CMK (cell line): ENCODE measurements around the gene PLOD2.
"Not testable (repeated sequence)": the region's sequence is repeated elsewhere in the genome, so short reads cannot be mapped to it uniquely, and the experiment has no call there.

Experiments
- DNase-seq: peaks from one replicate; pipeline ENCODE4 v3.0.0-alpha.2; 2010; ENCODE audit warnings: low read depth

PLOD2 gene

DNA sequence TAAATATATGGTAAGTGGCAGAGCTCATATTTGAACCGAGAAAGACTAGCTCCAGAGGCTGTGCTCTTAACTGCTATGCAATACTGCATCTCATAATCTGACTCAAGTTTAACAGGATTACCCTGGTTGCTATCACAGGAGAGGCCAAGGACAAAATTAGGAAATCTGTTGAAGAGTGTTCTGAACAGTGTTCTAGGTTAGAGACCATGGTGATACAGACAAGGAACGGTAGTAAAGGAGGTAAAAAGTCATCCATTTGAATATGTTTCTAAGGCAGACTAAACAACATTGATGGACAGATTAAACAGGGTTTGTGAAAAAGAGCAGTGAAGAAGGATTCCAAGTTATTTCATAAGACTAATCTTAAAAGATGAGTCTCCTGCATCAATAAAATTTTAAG is 22.1 kb downstream of the PLOD2 start:
- no peak for DNase-seq

DNA sequence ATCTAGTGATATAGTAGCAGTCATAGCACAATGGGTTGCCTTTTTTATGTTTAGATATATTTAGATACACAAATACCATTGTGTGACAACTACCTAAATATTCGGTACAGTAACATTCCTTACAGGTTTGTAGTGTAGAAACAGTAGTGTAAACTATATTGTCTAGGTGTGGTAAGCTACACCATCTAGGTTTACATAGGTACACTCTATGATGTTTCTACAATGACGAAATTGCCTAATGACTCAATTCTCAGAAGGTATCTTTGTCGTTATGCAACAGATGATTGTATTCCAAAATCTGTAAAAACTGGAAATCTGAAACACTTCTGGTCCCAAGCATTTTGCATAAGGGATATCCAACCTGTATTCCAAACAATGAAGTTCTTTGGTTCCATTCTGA is 24.3 kb downstream of the PLOD2 start:
- no peak for DNase-seq

DNA sequence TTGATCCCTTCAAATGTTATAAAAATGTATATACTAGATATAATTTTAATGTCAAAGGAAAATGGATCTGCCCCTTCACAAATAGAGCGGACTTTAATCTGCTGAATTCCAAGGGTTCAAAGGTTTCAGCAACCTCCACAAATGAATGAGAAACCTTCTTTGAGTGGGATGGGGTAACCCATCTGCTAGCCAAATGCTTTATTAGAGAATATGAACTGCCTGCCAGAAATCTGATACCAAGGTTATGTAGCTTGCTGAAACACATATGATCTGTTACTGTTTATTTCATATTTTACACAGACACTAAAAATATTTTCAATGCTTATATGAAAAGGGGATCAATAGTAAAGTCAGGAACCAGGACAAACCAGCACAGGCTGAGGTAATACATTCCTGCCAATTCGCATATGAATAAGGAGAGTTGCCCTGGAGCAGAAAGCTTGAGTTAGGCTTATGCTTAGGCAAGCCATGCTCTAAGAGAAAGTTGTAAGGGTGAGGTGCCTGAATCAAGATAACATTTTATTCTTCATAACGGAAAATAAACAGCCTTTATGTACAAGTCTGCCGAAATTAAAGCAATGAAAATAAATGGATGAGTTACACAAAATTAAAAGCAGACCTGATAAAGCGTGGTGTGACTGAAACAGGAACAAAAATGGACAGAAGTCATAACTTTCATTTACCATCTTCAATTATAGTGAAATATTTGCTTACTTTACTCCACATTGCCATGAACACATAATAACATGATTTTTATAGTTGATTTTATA is 26.5 kb downstream of the PLOD2 start:
- DNase-seq, result no peak

DNA sequence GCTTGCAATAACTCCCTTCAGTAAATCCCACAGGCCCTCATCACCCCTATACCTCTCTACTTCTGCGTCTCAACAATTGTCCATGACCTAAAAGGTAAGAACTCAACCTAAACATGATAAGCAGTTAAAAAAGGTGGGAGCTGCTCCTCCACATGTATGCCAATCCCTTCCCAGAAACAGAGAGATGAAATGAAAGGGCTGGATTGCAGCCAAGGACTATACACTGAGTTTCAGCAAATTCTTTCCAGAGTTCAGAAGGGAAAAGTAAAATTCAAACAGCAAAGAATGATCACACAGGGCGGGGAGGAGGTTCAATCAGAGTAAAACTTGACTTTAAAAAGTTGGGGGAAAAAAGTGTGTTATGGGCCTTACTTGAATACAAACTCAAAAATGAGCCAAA is 27.5 kb downstream of the PLOD2 start:
- DNase-seq, result no peak

DNA sequence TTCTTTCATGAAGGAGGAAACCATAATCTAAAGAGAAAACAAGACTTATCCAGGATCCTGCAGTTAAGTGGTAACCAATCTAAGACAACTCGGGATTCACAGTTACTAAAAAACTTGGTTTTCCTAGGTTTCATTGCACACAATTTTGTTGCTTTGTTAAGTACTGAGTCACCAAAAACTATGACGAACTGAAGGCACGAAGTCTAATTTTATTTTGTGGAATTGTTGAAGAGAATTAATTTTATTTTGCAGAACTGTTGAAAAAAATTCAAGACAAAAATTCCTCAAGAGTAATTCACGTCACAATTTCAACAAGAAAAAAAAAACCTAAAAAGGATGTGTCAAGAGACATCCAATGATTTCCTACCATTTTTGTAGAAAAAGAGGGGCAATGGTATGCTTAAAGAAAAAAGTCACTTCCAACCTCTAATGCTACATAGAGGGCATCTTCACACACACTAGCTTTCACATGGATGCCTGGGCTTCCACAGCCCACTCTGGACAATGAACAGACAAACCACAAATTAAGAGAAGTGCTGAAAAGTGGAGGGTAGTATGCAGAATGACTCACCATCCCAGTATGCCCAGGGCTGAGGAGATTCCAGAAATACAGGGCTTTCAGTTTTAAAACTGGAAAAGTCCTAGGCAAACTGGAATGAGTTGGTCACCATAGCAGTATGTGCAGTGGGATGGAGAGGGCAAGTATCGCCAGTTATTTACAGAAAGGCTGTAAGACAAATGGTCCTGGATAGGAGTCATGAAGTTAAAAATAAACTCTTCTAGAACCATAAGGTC is 29.2 kb downstream of the PLOD2 start:
- no peak for DNase-seq

DNA sequence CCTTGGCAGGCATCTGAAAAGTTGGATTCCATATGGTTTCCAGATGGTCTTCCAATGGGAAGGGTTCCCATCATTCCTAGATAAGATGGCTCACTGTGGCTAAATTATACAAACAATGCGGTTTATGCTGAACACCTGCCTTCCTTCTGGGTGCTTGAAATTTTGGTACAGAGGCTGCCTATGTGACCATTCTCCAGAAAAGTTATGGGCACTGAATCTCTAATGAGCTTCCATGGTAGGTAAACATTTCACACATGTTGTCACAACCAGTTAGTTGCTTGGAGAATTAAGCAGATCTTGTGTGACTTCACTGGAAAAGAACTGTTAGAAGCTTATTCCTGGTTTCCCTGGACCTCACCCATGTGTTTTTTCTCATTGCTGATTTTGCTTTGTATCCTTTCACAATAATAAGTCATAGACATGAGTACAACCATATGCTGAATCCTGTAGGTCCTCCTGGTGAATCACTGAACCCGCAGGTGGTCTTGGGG is 30.1 kb downstream of the PLOD2 start:
- no peak for DNase-seq

DNA sequence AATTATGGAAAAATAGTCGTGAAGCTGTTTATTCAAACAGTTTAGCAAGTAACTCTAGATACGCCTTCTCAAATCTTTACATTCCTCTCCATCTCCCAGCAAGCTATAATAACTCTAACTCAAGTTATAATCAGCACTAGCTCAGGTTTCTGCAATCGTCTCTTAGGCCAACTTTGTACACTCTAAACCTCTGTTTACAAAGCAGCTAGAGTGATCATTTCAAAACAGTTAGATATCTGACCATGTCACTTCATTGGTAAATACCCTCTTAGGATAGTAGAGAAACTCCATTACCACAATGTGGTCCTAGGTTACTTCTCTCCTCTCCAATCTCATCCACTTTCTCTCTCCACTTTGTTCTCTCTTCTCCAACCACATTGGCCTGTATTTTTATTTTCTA is 31.2 kb downstream of the PLOD2 start:
- DNase-seq, result no peak

DNA sequence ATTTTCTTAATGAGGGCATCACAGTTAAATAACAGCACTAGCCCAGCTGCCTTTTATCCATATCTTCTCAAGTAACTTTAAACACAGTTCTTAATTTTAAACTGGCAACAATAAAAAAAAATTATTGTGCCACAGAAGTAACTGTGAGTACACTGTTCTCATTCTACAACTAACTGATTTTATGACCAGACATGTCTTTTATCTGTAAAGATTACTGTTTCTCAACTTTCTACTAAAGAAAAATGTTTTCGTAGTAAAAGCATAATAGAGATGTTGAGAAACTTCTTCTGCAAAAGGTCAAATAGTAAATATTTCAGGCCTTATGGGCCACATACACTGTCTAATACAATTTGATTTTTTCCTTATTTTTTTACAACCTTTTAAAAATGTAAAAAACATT is 32.0 kb downstream of the PLOD2 start:
- no peak for DNase-seq

DNA sequence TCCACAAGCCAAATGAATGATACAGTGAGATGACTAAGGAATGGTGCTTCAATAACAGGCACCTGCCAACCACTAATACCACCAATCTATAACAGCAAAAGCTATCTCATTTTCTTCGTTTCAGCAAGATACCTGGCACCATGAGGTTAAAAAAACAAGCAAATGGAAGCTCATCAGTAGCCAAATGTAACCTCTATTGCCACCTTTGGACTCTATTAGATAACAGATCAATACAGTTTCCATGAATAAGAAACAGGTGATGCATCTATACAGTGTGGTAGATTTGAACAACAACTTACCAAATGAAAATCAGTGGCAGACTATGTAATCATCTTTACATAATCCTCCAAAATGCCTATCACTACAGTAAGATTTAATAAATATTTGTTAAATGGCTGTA is 32.8 kb downstream of the PLOD2 start:
- no peak for DNase-seq

DNA sequence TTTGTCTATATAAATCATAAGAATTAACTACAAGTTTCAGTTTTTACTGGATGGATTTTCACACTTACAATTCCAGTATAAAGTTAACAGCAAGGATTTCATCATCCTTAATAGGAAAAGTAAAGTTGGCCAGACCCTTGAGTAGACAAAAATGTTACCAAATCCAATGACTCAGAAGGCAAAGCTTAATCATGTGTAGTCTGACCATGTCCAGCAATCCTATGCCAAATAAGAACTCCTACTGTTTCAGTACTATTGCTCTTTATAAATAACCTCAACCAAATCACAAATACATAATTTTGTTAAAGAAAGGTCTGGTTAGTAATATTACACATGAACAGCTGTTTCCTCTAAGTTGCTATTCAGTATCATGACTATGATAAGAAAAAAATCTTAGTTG is 35.0 kb downstream of the PLOD2 start:
- no peak for DNase-seq

DNA sequence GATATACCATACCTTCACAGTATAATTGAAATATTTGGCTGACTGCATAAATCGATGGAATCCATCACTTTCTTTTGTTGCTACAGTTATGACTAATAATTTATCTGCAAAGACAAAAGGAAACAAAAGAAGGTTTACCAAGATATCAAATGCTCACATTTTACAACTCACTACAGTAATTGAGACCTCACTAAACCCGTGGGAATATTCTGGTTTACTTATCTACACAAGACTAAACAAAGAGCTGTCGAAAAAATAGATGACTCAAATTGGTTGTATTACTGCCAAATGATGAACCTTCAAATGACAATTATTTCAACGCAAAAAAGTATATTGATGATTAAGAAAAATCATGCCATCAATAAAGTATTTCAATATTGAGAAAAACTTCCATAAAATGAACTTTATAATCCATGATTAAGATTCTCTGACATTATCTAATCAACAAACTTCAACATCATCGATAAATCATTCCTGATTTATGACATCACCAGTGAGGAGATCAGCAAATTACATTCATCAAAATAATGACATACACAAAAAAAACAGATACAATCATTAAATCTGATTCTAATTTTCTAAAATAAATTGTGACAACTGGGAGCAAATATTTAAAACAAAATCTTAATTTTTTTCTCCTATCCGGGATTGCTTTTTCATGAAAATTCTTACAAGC is 36.7 kb downstream of the PLOD2 start:
- DNase-seq, result no peak

DNA sequence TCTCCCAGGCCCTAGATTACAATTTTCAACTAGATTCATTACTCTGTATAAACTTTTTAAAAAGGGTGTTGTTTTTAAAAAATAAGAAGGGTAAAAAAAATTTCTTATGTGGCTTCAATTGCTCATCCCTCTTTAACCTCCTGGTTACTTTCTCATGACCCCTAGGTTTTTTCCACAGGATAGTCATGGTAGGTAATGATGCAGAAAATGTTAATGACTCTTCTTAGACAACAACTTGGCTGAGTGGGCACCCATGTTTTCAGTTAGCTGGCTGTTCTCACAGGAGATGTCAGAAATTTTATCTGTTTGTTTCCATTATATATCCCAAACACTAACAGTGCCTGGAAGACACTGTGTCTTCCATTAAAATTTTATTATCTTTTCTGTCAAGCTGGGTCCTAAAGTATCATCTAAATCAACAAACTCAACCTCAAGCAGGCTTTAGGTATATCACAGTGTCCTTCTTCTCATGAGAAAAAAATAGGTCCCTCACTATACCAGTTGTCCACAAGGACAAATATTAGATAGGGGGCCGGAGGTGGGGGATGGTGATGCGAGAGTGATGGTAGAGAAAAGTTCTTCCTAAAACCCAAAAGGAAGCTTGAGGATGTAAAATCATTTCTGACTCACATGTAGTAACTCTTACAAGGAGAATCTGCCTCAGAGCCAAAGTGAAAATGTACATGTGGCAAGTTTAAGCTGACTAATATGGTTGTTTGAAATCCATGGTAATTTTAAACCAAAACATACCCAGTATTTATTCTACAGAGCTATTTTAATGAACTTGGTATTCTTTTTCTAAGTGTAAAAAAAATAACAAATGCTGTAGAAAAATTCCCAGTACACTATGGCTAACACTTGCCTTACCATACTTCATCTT is 43.3 kb downstream of the PLOD2 start:
- no peak for DNase-seq

DNA sequence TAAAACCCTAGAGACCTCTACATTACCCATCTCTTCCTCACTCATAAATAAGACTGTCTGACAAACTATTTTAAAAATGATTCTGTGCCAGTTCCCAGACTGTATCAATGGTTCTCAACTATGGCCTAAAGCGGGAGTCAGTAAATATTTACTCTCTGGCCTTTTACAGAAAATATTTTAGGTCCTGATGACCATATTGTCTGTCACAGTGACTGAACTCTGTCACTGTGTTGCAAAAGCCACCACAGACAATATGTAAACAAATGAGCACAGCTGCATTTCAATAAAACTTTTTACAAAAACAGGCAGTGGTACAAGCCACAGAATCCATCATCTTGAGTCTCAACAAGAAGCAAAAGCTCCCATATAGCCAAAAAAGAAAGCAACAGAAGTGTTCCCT is 45.4 kb downstream of the PLOD2 start:
- DNase-seq, result no peak

DNA sequence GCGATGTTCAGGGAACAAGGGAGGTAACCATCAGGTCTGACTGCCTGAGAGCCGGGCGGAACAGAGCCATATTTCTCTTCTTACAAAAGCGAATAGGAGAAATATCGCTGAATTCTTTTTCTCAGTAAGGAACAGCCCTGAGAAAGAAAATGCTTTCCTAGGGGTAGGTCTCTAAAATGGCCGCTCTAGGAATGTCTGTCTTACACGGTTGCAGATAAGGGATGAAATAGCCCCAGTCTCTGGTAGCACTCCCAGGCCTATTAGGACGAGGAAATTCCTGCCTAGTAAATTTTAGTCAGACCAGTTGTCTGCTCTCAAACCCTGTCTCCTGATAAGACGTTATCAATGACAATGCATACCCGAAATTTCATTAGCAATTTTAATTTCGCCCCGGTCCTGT is 47.2 kb downstream of the PLOD2 start:
- DNase-seq, result not testable (repeated sequence)

DNA sequence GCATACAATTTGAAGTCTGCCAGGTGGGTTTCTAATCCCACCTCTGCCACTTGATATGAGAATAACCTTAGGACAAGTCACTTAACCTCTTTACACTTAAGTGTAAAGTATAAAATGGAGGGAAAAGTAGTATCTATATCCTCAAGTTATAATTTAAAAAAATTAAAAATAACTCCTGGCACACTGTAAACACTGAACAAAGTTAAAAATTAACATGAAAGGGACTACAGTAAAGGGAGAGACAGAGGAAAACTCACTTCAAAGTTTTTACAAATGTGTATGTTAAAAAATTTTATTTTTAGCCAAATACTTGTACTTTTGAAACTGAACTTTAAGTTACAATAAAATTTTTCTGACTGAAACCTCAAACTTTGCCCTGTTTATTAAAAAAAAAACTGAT is 49.6 kb downstream of the PLOD2 start:
- no peak for DNase-seq

DNA sequence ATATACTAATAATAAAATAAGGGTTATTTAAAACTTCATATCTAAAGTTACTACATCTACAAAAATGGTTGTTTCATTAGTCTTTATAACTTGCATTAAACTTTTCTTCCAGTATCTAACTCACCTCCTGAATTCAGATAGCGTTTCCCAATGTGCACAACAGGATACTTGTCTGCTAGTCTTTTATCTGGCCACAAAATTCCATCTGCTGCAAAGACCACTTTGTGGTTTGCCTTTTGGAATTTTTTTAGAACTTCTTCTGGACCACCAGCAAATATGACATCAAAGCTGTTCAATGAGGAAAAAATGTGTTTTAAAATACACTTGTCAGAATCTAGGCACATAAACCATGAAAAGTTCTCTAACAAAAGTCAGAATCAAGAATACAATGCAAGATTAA is 50.8 kb downstream of the PLOD2 start:
- DNase-seq, result no peak

DNA sequence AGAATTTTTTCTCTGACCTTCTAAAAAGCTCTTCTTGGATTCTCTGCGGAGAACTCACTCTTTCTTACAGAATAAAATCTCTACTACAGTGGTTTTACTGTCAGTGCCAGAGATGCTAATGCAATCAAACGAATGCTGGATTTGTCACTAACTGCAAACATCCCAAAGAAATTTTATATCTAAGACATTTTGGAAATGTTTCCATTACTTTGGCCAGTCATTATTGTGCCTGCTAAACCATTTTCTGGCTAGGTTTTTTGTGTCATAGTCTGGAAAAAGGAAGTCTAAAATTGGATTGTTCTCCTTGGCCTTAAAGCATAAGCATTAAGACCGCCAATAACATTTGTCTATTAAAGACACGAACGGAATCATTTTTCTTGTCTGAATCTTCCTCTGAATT is 54.0 kb downstream of the PLOD2 start:
- DNase-seq, result no peak

DNA sequence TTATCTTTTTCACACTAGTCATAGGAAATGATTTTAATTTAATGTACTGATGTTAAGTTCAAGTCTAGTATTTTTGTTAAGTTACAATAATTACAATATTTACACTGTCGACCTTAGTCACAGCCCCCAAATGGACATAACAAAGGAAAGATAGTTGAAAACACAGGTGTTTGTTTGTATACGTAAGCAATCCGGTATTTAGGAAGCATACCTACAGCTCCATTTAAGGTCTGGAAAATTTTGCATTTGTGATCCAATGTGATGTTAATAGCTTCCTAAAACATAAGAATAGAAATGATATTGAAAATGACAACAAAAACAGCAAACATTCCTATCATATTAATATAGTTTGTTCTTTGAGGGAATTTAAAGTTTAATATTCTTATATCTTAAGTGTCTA is 56.9 kb downstream of the PLOD2 start:
- DNase-seq, result no peak

DNA sequence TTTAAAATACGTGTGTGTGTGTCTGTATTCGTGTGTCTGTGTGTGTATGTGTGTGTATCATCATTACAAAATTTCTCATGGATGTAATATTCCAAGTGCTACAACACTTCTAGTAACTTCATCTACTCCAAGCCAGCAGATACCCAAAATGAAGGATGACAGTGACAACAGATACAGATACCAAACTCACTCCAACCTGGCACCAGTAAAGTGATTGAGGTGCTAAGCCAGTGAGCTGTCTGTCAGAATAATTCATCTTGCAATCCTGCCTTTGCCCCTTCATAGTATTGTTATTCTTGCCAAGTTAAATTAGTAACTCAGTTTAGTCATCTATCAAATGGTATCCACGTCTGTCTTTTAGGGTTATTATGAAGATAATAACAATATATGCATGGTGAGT is 58.1 kb downstream of the PLOD2 start:
- no peak for DNase-seq

DNA sequence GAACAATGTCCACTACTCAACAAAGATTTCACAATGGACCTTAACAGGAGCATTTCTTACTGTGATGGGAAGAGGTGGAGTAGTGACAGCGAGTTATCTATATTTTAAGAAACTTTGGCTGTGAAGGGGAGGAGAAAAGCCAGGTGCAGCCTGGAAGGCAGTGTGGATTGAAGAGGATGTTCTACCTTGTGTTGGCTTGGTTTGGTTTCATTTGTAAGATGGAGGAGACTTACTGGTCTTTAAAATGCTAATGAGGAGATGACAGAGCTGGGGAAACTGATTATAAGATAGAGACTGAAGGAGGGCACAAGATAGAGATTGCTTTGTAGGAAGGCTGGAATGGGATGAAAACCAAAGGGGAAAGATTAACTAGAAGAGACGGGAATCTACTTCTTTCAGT is 59.4 kb downstream of the PLOD2 start:
- DNase-seq, result no peak

DNA sequence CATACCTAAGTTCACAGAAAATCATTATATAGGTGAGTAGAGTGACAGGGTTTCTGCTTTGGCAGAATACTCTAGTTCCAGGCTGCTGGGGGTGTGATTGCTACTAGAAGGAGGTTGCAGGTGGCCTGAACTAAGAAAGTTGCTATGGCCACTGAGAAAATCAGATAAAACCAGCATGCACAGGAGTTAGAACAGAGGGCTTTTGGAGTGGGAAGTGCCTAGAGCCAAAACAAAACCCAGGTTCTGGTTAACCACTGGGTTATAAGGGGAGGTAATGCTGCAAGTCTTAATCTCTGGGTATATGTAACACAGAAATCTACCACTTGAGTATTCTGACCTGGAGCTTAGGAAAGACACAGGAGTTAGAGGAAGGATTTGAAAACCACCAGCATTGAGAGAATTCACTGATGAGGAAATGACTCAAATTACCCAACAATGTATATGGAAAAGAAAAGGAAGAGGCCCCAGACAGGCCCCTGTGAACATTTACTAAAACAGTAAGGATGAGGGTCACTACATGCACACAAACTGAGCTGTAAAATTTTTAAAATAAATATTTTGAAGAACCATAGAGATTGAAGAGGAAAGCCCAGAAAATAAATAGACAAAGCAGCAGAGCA is 60.0 kb downstream of the PLOD2 start:
- no peak for DNase-seq

DNA sequence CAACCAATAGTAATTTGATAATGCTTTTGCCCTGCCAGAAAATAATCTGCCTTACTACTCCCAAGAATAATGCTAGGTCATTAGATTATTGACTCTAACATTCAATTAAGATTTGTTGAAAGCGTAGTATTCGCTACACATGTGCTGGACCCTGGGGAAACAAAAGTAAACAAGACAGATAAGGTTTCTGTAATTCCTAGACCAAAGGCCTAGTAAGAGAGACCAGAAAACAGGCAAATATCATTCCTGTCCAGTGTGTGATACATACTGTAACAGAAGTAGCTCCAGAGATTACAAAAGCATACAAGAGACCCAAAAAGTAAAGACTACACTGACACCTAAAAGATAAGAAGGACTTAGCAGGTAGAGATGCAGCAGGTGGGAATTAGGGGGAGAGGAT is 60.8 kb downstream of the PLOD2 start:
- DNase-seq, result no peak
